Skin of body (tissue), 2 donors: ENCODE results near the gene SMPDL3B. TPM values are rescaled to one million over a fixed set of nuclear protein-coding genes. Genes with fewer than 3 reads are reported as not detected.

Source experiments
- DNase-seq: peaks from one replicate; lab custom pipeline; 2025; lab: John Stamatoyannopoulos, UW
- total RNA-seq: library from RNA; depleted of rRNA; stranded (reverse); fragments of >200 nt; gene quantifications from one replicate; pipeline ENCODE4 v1.2.3, GENCODE V29; 2014

SMPDL3B gene
- 1.6 TPM for total RNA-seq

GRCh38 chr1:27934818-27935549 lies at the start of gene SMPDL3B:
SMPDL3B (plus strand) TSS chr1:27935000; CDS start chr1:27935184, 184 bp downstream.
- DNase-seq = no peak

GRCh38 chr1:27885114-27885528 lies 49.7 kb upstream of the SMPDL3B start:
- DNase-seq = no peak

- no peak for DNase-seq
These were observed 49.0 kb upstream of the SMPDL3B start for GRCh38 chr1:27885621-27886352.

GRCh38 chr1:27886353-27886679 lies 48.5 kb upstream of the SMPDL3B start:
- DNase-seq = no peak

- no peak for DNase-seq
These were observed 48.1 kb upstream of the SMPDL3B start for GRCh38 chr1:27886744-27887143.

GRCh38 chr1:27887215-27888021 lies 47.4 kb upstream of the SMPDL3B start:
- DNase-seq = no peak

- DNase-seq = no peak
These were observed 45.3 kb upstream of the SMPDL3B start for GRCh38 chr1:27889506-27889905.

GRCh38 chr1:27891196-27891889 lies 43.5 kb upstream of the SMPDL3B start:
- DNase-seq = no peak

- DNase-seq = no peak
These were observed 40.3 kb upstream of the SMPDL3B start for GRCh38 chr1:27894521-27894920.

- no peak for DNase-seq
These were observed 28.0 kb upstream of the SMPDL3B start for GRCh38 chr1:27906759-27907158.

- no peak for DNase-seq
These were observed 22.4 kb upstream of the SMPDL3B start for GRCh38 chr1:27912429-27912828.

- no peak for DNase-seq
These were observed 19.7 kb upstream of the SMPDL3B start for GRCh38 chr1:27915082-27915575.

- DNase-seq = no peak
These were observed 12.5 kb upstream of the SMPDL3B start for GRCh38 chr1:27922272-27922671.

GRCh38 chr1:27928216-27928954 lies 6.4 kb upstream of the SMPDL3B start:
- DNase-seq = no peak

GRCh38 chr1:27931184-27931583 lies 3.6 kb upstream of the SMPDL3B start:
- DNase-seq = no peak

- DNase-seq = no peak
These were observed 3.0 kb upstream of the SMPDL3B start for GRCh38 chr1:27931759-27932158.

GRCh38 chr1:27935721-27936120 lies 921 bp downstream of the SMPDL3B start:
- DNase-seq = no peak

GRCh38 chr1:27936370-27936769 lies 1.6 kb downstream of the SMPDL3B start:
- DNase-seq = no peak

- DNase-seq = no peak
These were observed 2.7 kb downstream of the SMPDL3B start for GRCh38 chr1:27937524-27937836.

GRCh38 chr1:27938488-27938887 lies 3.7 kb downstream of the SMPDL3B start:
- DNase-seq = no peak

GRCh38 chr1:27940297-27940696 lies 5.5 kb downstream of the SMPDL3B start:
- DNase-seq = no peak
